AG04450 (cell line): ENCODE data around the gene CALCOCO2. TPM values are rescaled to one million over a fixed set of nuclear protein-coding genes. Genes with fewer than 3 reads are reported as not detected.

Experiments used
- CTCF ChIA-PET: fragments of 300-600, 350-600 bp; formaldehyde crosslinking; extraction: SDS; loops from one replicate; lab custom pipeline; 2022; ENCODE audit warnings: antibody characterized with exemption, inconsistent platforms; lab: Charles Lee
- POLR2A ChIA-PET: fragments of 350-600 bp; formaldehyde crosslinking; extraction: SDS; loops from one replicate; lab custom pipeline; 2021; ENCODE audit warnings: antibody characterized with exemption, inconsistent platforms; lab: Yijun Ruan, JAX
- DNase-seq: peaks from one replicate; pipeline ENCODE4 v3.0.0-alpha.2; 2011; ENCODE audit warnings: low read depth, low spot score
- H3K27ac ChIP-seq: one replicate; pipeline ENCODE4 v1.5.1; 2012; ENCODE audit warnings: low read depth, low read length, control low read depth
- H3K27me3 ChIP-seq: one replicate; pipeline ENCODE4 v1.6.0; 2012; ENCODE audit warnings: low read length; ENCODE audit not compliant: control insufficient read depth, insufficient read depth
- H3K4me3 ChIP-seq: 2 replicates; pipeline ENCODE4 v1.5.1; 2011; ENCODE audit warnings: mild to moderate bottlenecking, low read depth, low read length, control low read depth
- H3K9me3 ChIP-seq: 2 replicates; pipeline ENCODE4 v1.5.1; 2012; ENCODE audit warnings: low read length; ENCODE audit not compliant: control insufficient read depth, insufficient read depth
- polyA plus RNA-seq: library from polyadenylated mRNA; depleted of rRNA; stranded (reverse); fragments of >200 nt; gene quantifications from 2 replicates; pipeline ENCODE4 v1.2.3, GENCODE V29; 2011
- TF ChIP-seq, protein P1 (sequence below): IDR thresholded peaks from 2 replicates; pipeline ENCODE4 v1.5.1; 2011; ENCODE audit warnings: low read depth, low read length, control low read depth, inconsistent platforms

Gene CALCOCO2
- polyA plus RNA-seq, 1 experiment = 130 TPM

DNA sequence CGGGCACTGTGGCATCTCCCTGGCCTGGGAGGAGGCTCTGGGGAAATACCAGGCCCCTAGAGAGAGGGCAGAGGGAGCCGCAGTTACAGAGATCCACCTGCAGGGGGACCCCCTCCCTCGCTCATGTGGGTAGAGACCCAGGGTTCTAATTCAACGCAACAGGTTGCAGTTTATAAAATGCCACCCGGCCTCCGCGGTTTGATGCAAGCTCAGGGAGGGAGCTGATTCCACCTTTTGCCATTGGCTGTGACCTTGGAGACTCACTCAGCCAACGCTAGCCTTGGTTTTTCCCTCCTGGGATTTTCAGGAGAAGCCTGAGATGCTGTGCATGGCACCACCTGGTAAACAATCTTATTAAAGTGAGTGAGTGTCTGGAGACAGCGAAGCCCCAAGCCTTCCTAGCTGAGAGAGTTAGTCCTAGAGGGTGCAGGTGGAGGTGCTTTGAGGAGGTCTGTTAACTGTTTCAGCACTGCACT lies 25.9 kb upstream of the CALCOCO2 start:
- ChIA-PET CTCF (interaction anchor here (0.5 to 4.6 kb wide), 27 partner anchors 10 to 713 kb away, joined by 3 to 162 read pairs (median 4); partner anchors contain the start of gene ATP5MC1), POLR2A (no interaction called here)
- Histone ChIP-seq H3K4me3 (no peak overlapping the region), H3K9me3 (no peaks in the 10 kb centered on the region), H3K27ac (no peak overlapping the region), H3K27me3 (peaks cover 12% of the 10 kb centered on the region)
- no peak for DNase-seq
- TF ChIP-seq, protein P1, sequence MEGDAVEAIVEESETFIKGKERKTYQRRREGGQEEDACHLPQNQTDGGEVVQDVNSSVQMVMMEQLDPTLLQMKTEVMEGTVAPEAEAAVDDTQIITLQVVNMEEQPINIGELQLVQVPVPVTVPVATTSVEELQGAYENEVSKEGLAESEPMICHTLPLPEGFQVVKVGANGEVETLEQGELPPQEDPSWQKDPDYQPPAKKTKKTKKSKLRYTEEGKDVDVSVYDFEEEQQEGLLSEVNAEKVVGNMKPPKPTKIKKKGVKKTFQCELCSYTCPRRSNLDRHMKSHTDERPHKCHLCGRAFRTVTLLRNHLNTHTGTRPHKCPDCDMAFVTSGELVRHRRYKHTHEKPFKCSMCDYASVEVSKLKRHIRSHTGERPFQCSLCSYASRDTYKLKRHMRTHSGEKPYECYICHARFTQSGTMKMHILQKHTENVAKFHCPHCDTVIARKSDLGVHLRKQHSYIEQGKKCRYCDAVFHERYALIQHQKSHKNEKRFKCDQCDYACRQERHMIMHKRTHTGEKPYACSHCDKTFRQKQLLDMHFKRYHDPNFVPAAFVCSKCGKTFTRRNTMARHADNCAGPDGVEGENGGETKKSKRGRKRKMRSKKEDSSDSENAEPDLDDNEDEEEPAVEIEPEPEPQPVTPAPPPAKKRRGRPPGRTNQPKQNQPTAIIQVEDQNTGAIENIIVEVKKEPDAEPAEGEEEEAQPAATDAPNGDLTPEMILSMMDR = peak; percentile 95

- ChIA-PET POLR2A (no interaction called here), CTCF (interaction anchor here (2.1 to 3.0 kb wide), 2 partner anchors 70 to 76 kb away, joined by 7 read pairs; no protein-coding TSS in a partner anchor)
- peaks cover 24% of the 10 kb centered on the region for H3K27me3 ChIP-seq
- H3K4me3 ChIP-seq = no peak overlapping the region
- no peaks in the 10 kb centered on the region for H3K9me3 ChIP-seq
- TF ChIP-seq, protein P1 = no peak
- H3K27ac ChIP-seq = no peak overlapping the region
- DNase-seq = no peak
These were observed 21.7 kb upstream of the CALCOCO2 start for GRCh38 chr17:48809182-48809581.

DNA sequence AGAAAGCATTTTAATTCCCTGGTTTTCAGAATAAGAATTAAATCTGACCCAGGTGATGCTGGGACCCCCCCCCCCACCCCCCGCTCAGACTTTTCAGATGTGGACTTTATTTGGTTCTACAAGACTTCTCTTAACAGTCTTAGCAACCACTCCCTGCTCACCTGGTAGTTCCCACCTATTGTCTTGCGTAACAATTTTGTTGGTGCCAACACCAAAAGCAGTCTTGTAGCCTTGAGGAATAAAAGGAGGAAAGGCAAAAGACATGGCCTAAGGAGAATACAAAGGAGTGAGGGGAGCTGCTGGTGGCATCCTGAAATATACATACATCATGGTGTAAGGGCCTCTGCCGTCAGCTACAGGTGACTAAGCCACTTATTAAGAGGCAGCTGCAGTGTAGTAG lies 18.8 kb upstream of the CALCOCO2 start:
- H3K9me3 ChIP-seq = no peaks in the 10 kb centered on the region; the same call in 1 of the 2 replicates
- POLR2A ChIA-PET = no interaction called here
- CTCF ChIA-PET = interaction anchor here (1.2 to 8.1 kb wide), 4 partner anchors 8 to 89 kb away, joined by 3 to 164 read pairs (median 8); partner anchors contain the start of gene PRAC2
- H3K27me3 ChIP-seq = peaks cover 26% of the 10 kb centered on the region
- DNase-seq = no peak
- H3K4me3 ChIP-seq = no peak overlapping the region
- H3K27ac ChIP-seq = no peak overlapping the region
- TF ChIP-seq, protein P1 = no peak

GRCh38 chr17:48814504-48814903 lies 16.3 kb upstream of the CALCOCO2 start:
- ChIA-PET CTCF (interaction anchor here (0.7 to 8.1 kb wide), 11 partner anchors 10 to 91 kb away, joined by 3 to 164 read pairs (median 4); partner anchors contain the start of gene PRAC2), POLR2A (no interaction called here)
- no peak for DNase-seq
- no peak overlapping the region for H3K27ac ChIP-seq
- no peak overlapping the region for H3K4me3 ChIP-seq
- TF ChIP-seq, protein P1 = peak; percentile 81
- H3K9me3 ChIP-seq = no peaks in the 10 kb centered on the region; the same call in 1 of the 2 replicates
- peaks cover 31% of the 10 kb centered on the region for H3K27me3 ChIP-seq

GRCh38 chr17:48815311-48815710 lies 15.5 kb upstream of the CALCOCO2 start:
- H3K27me3 ChIP-seq = peaks cover 33% of the 10 kb centered on the region
- CTCF ChIA-PET = interaction anchor here (0.9 to 8.1 kb wide), 10 partner anchors 11 to 217 kb away, joined by 3 to 164 read pairs (median 8); partner anchors contain the start of gene PRAC2
- POLR2A ChIA-PET = no interaction called here
- no peaks in the 10 kb centered on the region; the same call in 1 of the 2 replicates for H3K9me3 ChIP-seq
- H3K4me3 ChIP-seq = no peak overlapping the region
- no peak for DNase-seq
- no peak overlapping the region for H3K27ac ChIP-seq
- TF ChIP-seq, protein P1 = no peak
